Measurements from ENCODE around the gene DLG2. TPM values are rescaled to one million over a fixed set of nuclear protein-coding genes. Genes with fewer than 3 reads are reported as not detected.
A peak's percentile ranks its signal among the peaks of the same experiment; 100 is the strongest.
"Not testable (repeated sequence)": the region's sequence is repeated elsewhere in the genome, so short reads cannot be mapped to it uniquely, and the experiment has no call there.

Gene DLG2
- total RNA-seq, 1 donor from 2014 or later: 14.4 TPM

GRCh38 chr11:85643191-85643614 lies 16.1 kb upstream of the DLG2 start:
- peak; percentile 16 for DNase-seq

DNA sequence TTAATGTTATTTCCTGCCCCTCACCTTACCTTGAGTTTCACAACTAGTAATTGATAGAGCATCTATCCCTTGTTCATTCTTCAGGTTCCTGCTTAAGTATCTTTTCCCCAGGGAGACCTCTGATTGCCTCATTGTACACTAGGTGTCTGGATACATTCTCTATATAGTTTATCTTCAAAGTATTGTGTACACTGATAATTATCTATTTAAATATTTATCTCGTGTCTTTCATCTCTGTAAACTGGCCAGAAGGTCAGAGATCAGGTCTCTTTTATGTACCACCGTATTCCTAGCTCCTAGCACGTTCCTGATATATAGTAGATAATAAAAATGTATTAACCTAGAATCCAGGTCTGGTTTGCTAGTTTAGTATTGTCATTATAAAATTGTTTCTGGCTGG lies 7.6 kb upstream of the DLG2 start:
- no peak for DNase-seq

GRCh38 chr11:85628771-85629341 lies 1.7 kb upstream of the DLG2 start:
- no peak for DNase-seq

GRCh38 chr11:85627998-85628770 lies 1.0 kb upstream of the DLG2 start, which contains the start of gene TMEM126B:
TMEM126B (plus strand) TSS chr11:85628593; CDS start chr11:85628608, 15 bp downstream.
- DNase-seq: peak; percentile 99

GRCh38 chr11:85626496-85626895 lies 648 bp downstream of the DLG2 start:
- peak; percentile 16 for DNase-seq

GRCh38 chr11:85620256-85620655 lies 6.9 kb downstream of the DLG2 start:
- no peak for DNase-seq

DNA sequence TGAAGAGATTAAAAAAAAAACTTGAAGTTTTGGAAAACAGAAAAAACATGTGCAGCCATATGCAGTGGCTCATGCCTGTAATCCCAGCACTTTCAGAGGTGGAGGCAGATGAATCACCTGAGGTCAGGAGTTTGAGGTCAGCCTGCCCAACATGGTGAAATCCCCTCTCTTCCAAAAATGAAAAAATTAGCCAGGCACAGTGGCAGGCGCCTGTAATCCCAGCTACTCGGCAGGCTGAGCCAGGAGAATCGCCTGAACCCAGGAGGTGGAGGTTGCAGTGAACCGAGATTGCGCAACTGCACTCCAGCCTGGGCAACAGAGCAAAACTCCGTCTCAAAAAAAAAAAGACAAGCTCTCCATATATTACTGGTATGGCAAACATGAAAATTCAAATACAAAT lies 7.6 kb downstream of the DLG2 start:
- DNase-seq: no peak

- DNase-seq: not testable (repeated sequence)
Measured at GRCh38 chr11:85611643-85612042, 15.5 kb downstream of the DLG2 start.

DNA sequence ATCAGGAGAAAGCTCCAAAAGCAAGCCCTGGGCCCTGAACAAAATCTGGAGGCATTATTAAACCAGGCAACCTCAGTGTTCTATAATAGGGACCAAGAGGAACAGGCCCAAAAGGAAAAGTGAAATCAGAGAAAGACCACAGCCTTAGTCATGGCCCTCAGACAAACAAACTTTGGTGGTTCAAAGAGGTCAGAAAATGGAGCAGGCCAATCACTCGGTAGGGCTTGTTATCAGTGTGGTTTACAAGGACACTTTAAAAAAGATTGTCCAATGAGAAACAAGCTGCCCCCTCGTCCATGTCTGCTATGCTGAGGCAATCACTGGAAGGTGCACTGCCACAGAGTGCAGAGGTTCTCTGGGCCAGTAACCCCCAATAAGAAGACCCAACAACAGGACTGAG lies 17.9 kb downstream of the DLG2 start:
- DNase-seq: not testable (repeated sequence)

- not testable (repeated sequence) for DNase-seq
Measured at GRCh38 chr11:85608621-85609020, 18.5 kb downstream of the DLG2 start.

DNA sequence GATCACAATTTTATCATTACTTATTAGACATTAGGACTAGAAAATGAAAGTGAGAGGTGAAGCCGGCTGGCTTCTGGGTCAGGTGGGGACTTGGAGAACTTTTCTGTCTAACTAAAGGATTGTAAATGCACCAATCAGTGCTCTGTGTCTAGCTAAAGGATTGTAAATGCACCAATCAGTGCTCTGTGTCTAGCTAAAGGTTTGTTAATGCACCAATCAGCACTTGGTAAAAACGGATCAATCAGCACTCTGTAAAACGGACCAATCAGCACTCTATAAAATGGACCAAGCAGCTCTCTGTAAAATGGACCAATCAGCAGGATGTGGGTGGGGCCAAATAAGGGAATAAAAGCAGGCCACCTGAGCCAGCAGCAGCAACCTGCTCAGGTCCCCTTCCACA lies 20.9 kb downstream of the DLG2 start:
- DNase-seq: not testable (repeated sequence)

DNA sequence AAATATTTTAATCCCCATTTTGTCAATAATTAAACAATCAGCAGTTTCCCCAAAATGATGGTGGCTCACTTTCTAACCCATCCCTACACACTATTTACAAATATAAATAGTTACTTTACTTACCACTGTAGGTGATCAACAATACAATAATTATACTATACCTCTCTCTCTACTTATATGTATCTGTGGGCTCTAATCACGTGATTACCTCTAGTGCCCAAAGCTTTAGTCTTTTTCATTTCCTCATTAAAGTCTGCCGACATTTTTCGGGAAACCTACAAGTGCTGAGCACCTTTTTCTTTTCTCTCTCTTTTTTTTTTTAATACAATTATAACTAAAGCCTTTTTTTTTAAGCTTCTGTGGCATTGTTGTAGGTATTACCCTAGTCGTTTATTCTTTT lies 23.9 kb downstream of the DLG2 start:
- no peak for DNase-seq

GRCh38 chr11:85602526-85603213 lies 24.5 kb downstream of the DLG2 start:
- DNase-seq: no peak

GRCh38 chr11:85599083-85599482 lies 28.1 kb downstream of the DLG2 start:
- DNase-seq: no peak

GRCh38 chr11:85596886-85597285 lies 30.3 kb downstream of the DLG2 start:
- DNase-seq: no peak

DNA sequence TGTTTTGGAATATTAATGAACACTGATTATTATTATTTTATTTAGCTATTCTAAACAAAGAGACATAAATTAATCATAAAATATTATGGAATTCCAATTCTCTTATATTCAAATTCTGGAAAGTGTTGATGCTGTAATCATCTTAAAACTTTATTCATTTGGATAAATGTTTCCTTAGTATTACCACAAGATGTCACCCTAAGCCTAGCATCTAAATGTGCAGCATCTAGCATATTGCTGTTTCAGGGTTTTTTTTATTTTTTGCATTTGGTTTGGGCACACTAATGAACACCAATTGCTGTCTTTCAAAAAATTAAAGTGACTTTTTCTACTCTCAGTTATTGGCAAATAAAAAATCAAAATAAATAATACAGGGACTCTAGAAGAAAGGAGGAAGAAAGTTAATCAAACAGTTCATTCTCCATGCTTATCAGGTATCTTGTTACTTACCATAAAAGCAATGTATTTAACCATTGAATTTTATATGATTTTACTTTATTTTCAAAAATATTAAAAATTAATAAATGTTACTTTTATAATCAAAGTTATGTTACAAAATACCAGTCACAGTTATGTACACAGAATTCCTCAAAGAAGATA lies 31.8 kb downstream of the DLG2 start:
- peak; percentile 67 for DNase-seq

DNA sequence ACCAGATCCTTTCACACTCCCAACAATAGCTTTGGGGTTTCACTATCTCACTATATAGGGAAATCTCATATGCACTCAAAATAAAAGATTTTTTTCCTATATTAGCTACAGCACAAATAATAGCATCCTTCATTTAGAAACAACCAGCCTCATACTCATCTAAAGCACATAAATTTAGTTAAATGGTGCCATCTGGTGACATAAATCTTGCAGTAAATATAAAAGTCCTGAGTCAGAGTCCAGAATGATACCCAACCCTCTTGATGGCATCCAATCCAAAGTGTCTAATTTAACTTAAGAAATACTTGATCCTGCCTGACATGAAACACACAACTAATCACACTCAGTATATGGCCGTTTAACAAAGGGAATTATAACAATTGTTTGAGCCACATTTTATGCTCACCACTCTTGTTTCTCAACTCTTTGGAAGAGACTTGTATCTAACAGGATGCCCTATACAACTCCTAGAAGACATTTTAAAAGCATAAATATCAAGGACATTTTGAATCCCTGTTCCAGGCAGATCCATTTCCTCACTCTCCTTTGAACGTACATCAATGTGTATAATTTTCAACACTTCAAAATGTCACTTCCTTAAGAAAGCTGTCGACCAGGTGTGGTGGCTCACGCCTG lies 36.2 kb downstream of the DLG2 start:
- peak; percentile 77 for DNase-seq

DNA sequence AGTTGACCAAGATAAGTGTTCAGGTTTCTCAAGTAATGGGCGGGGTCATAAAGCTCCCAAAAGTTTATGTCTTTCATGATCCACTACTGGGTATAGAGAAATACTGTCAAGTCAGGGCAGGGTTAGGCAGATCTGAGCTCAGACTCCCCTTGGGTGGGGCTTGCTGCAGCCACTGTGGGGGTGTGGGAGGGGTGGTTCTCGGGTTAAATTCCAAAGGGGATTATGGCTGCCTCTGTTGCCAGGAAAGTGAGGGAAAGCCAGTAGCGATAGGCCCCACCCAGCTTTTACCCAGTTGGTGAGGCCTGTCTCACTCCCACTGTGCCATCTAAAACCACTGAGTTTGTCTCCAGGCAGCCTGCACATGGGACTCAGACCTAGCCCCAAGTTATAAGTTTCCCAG lies 37.8 kb downstream of the DLG2 start:
- DNase-seq: peak; percentile 19

DNA sequence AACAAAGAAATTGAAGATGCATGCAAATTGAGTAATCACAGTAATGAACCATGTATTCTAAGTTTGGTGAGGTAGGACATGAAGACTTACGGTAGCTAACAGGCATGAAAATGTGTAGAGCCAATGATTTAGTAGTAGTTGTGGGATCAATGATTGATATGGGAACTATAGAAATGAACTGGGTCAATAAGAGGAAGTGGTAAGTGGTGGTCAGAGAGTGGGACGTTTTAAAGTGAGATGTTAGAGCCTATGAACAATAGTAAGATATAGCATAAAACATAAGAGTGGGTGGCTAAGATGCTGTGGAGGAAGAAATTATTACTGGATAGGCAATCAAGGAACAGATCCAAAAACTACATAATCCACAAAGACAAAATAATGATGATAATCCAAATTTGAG lies 45.0 kb downstream of the DLG2 start:
- DNase-seq: no peak

DNA sequence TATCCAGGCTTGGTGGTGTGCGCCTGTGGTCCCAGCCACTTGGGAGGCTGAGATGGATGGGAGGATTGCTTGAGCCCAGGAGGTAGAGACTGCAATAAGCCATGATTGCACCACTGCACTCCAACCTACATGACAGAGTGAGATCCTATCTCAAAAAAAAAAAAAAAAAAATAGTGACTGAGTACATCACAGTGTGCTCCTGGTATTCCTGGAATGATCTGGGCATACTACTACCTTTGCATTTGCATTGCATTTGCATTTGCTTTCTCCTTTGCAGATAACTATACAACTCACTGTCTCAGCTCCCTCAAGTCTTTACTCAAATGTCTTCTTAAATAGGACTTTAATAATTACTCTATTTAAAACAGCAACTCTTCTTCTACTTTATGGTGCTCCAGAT lies 51.8 kb downstream of the DLG2 start:
- no peak for DNase-seq

- no peak for DNase-seq
Measured at GRCh38 chr11:85572056-85572455, 55.1 kb downstream of the DLG2 start.

GRCh38 chr11:85569525-85569924 lies 57.6 kb downstream of the DLG2 start:
- DNase-seq: no peak

Data from tongue (tissue), 2 donors.